Activated naive CD4-positive, alpha-beta T cell treated with anti-CD3 and anti-CD28 coated beads for 36 hours (primary cell): Measurements from ENCODE around the gene GID8. TPM values are rescaled to one million over a fixed set of nuclear protein-coding genes. Genes with fewer than 3 reads are reported as not detected.
"Not testable (repeated sequence)": the region's sequence is repeated elsewhere in the genome, so short reads cannot be mapped to it uniquely, and the experiment has no call there.

ENCODE experiments used
- CTCF ChIA-PET: fragments of 350-600 bp; sonication (Branson Sonifier 250); formaldehyde crosslinking; loops from one replicate; lab custom pipeline; 2021; ENCODE audit warnings: antibody characterized with exemption; lab: Charles Lee
- DNase-seq: peaks from one replicate; pipeline ENCODE4 v3.0.0-alpha.2; 2020
- H3K27ac Mint-ChIP-seq: one replicate; pipeline ENCODE4 v1.8.0; 2021; ENCODE audit warnings: mild to moderate bottlenecking, mixed read lengths
- H3K27me3 Mint-ChIP-seq: one replicate; pipeline ENCODE4 v1.8.0; 2021; ENCODE audit warnings: low read depth, mixed read lengths
- H3K36me3 Mint-ChIP-seq: one replicate; pipeline ENCODE4 v1.8.0; 2021; ENCODE audit warnings: low read depth, mixed read lengths
- H3K4me1 Mint-ChIP-seq: one replicate; pipeline ENCODE4 v1.8.0; 2021; ENCODE audit warnings: low read depth, mixed read lengths
- H3K4me3 Mint-ChIP-seq: one replicate; pipeline ENCODE4 v1.8.0; 2021; ENCODE audit warnings: mild to moderate bottlenecking, moderate library complexity, mixed read lengths
- H3K9me3 Mint-ChIP-seq: one replicate; pipeline ENCODE4 v1.8.0; 2021; ENCODE audit warnings: mixed read lengths
- intact Hi-C: fragments of 100-400 bp; cut with micrococcal nuclease; formaldehyde crosslinking; loops from one replicate; pipeline ENCODE4 v1.15.1; 2023
- total RNA-seq, 2 experiments: library from RNA; stranded (reverse); gene quantifications; one replicate each; pipeline ENCODE4 v1.2.3, GENCODE V29; 2021

Gene GID8
- total RNA-seq, 2 experiments from 2014 or later = 32.7 to 34.0 TPM

GRCh38 chr20:62916703-62917476 is 21.1 kb upstream of the GID8 start:
- Mint-ChIP-seq H3K27me3 (no peaks in the 10 kb centered on the region), H3K9me3 (no peaks in the 10 kb centered on the region), H3K4me3 (peak overlapping the region; percentile 16), H3K4me1 (peaks cover 72% of the 10 kb centered on the region), H3K27ac (peak overlapping the region; percentile 36), H3K36me3 (peaks cover 14% of the 10 kb centered on the region)
- no peak for DNase-seq
- intact Hi-C loops = no loop called here
- CTCF ChIA-PET = interaction anchor here (1.0 to 4.0 kb wide), 5 partner anchors 8 to 20 kb away, joined by 4 to 34 read pairs (median 15); partner anchors contain the start of gene DIDO1

GRCh38 chr20:62917720-62918119 is 20.2 kb upstream of the GID8 start:
- no peak for DNase-seq
- H3K36me3 Mint-ChIP-seq = peaks cover 14% of the 10 kb centered on the region
- H3K4me3 Mint-ChIP-seq = peak overlapping the region; percentile 65
- peak overlapping the region; percentile 80 for H3K27ac Mint-ChIP-seq
- no peaks in the 10 kb centered on the region for H3K27me3 Mint-ChIP-seq
- intact Hi-C loops = no loop called here
- no peaks in the 10 kb centered on the region for H3K9me3 Mint-ChIP-seq
- H3K4me1 Mint-ChIP-seq = peaks cover 79% of the 10 kb centered on the region
- CTCF ChIA-PET = interaction anchor here (2.8 to 4.0 kb wide), 3 partner anchors 10 to 17 kb away, joined by 15 to 34 read pairs (median 27); partner anchors contain the start of gene DIDO1

DNA sequence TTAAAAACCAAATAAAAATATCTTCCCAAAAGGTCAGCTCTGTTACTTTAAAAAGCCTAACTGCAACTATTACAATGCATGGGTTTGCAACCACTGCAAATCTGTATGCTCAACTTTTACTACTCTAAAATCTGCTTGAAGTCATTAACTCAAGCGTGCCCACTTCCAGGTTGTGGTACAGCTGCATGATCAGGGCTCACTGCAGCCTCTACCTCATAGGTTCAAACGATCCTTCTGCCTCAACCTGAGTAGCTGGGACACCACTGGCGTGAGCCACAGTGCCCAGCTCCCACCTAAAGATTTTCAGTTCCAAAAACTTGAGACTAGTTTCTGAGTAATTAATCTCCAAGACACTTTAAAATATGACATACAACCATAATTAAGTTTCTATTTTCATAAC is 19.8 kb upstream of the GID8 start:
- peak; percentile 56 for DNase-seq
- Mint-ChIP-seq H3K4me1 (peaks cover 83% of the 10 kb centered on the region), H3K27ac (peak overlapping the region; percentile 80), H3K27me3 (no peaks in the 10 kb centered on the region), H3K4me3 (peak overlapping the region; percentile 65), H3K36me3 (peaks cover 11% of the 10 kb centered on the region), H3K9me3 (no peaks in the 10 kb centered on the region)
- CTCF ChIA-PET = interaction anchor here (0.7 to 4.0 kb wide), 4 partner anchors 9 to 55 kb away, joined by 4 to 34 read pairs (median 21); partner anchors contain the start of gene DIDO1
- intact Hi-C loops = no loop called here

GRCh38 chr20:62918831-62919230 is 19.1 kb upstream of the GID8 start:
- Mint-ChIP-seq H3K27ac (peak overlapping the region; percentile 80), H3K9me3 (no peaks in the 10 kb centered on the region), H3K36me3 (peaks cover 11% of the 10 kb centered on the region), H3K27me3 (no peaks in the 10 kb centered on the region), H3K4me3 (peak overlapping the region; percentile 65), H3K4me1 (peaks cover 89% of the 10 kb centered on the region)
- CTCF ChIA-PET = interaction anchor here (0.7 to 4.0 kb wide), 5 partner anchors 9 to 54 kb away, joined by 4 to 34 read pairs (median 15); partner anchors contain the start of gene DIDO1
- intact Hi-C loops = no loop called here
- peak; percentile 79 for DNase-seq

DNA sequence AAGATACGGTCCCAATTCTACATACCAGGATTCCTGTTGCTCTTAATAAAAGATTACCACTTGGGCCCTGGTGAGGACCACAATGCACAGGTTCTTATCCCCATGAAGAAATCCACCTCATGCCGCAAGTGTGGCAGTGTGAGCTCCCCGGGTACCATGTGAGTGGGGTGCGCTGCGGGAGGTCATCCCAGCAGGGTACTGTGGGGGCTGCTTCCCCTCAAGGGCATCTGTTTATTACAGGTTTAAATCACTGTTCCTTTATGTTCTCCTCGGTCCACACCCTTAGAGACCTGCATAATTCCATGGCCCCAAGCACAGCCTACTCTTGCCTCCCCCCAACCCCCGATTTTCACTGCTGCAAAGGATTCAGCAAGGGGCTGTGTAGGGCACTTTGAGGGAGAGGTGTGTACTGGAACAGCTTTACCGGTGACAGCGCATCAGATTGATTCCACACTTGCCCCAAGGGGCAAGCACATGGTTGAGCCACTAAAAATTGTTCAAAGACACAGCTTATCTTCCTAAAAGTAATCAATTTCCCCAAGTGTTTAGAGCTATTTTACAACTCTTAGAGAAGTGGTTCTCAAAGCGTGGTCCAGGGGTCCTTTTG is 17.8 kb upstream of the GID8 start:
- H3K36me3 Mint-ChIP-seq = peaks cover 12% of the 10 kb centered on the region
- H3K9me3 Mint-ChIP-seq = no peaks in the 10 kb centered on the region
- intact Hi-C loops = no loop called here
- peak overlapping the region; percentile 65 for H3K4me3 Mint-ChIP-seq
- H3K4me1 Mint-ChIP-seq = peaks cover 88% of the 10 kb centered on the region
- peak overlapping the region; percentile 80 for H3K27ac Mint-ChIP-seq
- CTCF ChIA-PET = interaction anchor here (1.7 to 2.8 kb wide), 6 partner anchors 8 to 56 kb away, joined by 5 to 25 read pairs (median 10); partner anchors contain the start of gene DIDO1
- no peak for DNase-seq
- H3K27me3 Mint-ChIP-seq = no peaks in the 10 kb centered on the region

DNA sequence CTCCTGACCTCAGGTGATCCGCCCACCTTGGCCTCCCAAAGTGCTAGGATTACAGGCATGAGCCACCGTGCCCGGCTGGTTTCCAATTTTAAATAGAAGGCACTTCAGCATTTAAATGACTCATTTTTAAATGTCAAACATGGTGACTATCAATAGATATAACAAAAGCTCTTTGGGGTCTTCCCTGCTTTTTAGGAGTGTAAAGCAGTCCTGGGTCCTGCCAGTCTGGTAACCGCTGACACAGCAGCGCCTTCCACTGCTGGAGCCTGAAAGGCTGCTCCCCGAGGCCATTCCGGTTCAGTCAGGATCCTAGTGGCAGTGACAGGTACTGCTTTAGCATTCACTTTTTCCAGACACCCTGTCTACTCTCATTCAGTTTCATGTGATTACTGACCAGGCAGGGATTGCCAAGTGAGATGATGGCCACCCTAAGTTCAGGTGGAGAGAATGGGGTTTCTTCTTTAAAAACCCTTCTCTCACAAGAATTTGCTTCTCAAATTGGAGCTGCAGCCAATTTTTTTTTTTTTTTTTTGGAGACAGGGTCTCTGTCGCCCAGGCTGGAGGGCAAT is 16.7 kb upstream of the GID8 start:
- Mint-ChIP-seq H3K4me1 (peaks cover 78% of the 10 kb centered on the region), H3K36me3 (peaks cover 16% of the 10 kb centered on the region)
- intact Hi-C loops = loop anchor here (1.0 kb wide), 1 partner anchor 21 kb away; no protein-coding TSS in a partner anchor

GRCh38 chr20:62922451-62922921 is 15.5 kb upstream of the GID8 start:
- DNase-seq = peak; percentile 73
- Mint-ChIP-seq H3K4me3 (peak overlapping the region; percentile 47), H3K4me1 (peaks cover 76% of the 10 kb centered on the region), H3K27me3 (no peaks in the 10 kb centered on the region), H3K27ac (peak overlapping the region; percentile 81), H3K36me3 (peaks cover 9% of the 10 kb centered on the region), H3K9me3 (no peaks in the 10 kb centered on the region)
- intact Hi-C loops = no loop called here
- CTCF ChIA-PET = interaction anchor here (2.0 kb wide), 1 partner anchor 15 kb away, joined by 7 read pairs; no protein-coding TSS in a partner anchor

More for the DNA sequence above, 16.7 kb upstream of the GID8 start:
- Mint-ChIP-seq H3K9me3 (no peaks in the 10 kb centered on the region), H3K4me3 (peak overlapping the region; percentile 60), H3K27me3 (no peaks in the 10 kb centered on the region), H3K27ac (peak overlapping the region; percentile 81)
- DNase-seq = peak; percentile 84
- CTCF ChIA-PET = interaction anchor here (0.6 to 2.8 kb wide), 6 partner anchors 14 to 489 kb away, joined by 3 to 25 read pairs (median 6); partner anchors contain the start of gene GID8

DNA sequence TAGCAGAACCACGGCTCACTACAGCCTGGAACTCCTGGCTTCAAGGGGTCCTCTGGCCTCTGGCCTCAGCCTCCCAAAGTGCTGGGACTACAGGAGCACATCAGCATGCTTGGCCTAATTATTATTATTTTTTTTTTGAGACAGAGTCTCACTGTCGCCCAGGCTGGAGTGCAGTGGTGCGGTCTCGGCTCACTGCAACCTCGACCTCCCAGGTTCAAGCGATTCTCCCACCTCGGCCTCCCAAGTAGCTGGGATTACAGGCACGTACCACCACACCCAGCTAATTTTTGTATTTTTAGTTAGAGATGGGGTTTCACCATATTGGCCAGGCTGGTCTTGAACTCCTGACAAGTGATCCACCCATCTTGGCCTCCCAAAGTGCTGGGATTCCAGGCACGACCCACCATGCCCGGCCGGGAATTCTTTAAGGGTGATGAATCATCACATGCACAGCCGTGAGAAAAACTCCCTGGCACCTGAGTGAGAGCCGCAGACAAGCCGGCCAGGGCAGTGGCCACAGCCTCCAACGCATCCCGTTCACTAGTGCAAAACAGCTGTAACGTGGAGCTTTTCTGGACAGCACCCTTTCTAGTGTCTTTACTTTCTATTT is 14.8 kb upstream of the GID8 start:
- peaks cover 75% of the 10 kb centered on the region for H3K4me1 Mint-ChIP-seq
- intact Hi-C loops = not testable (repeated sequence)

GRCh38 chr20:62923669-62924441 is 14.1 kb upstream of the GID8 start:
- CTCF ChIA-PET = interaction anchor here (1.4 to 2.0 kb wide), 3 partner anchors 8 to 24 kb away, joined by 4 to 7 read pairs (median 5); no protein-coding TSS in a partner anchor
- Mint-ChIP-seq H3K4me1 (peaks cover 74% of the 10 kb centered on the region), H3K36me3 (peaks cover 6% of the 10 kb centered on the region), H3K9me3 (no peaks in the 10 kb centered on the region), H3K27ac (peak overlapping the region; percentile 91), H3K4me3 (peak overlapping the region; percentile 86), H3K27me3 (no peaks in the 10 kb centered on the region)
- no peak for DNase-seq
- intact Hi-C loops = no loop called here

More for the DNA sequence above, 14.8 kb upstream of the GID8 start:
- not testable (repeated sequence) for DNase-seq, H3K36me3 Mint-ChIP-seq, H3K27me3 Mint-ChIP-seq, H3K9me3 Mint-ChIP-seq, H3K4me3 Mint-ChIP-seq
- CTCF ChIA-PET = interaction anchor here (1.7 to 2.0 kb wide), 2 partner anchors 15 to 23 kb away, joined by 5 to 7 read pairs; no protein-coding TSS in a partner anchor
- H3K27ac Mint-ChIP-seq = peak overlapping the region; percentile 81

DNA sequence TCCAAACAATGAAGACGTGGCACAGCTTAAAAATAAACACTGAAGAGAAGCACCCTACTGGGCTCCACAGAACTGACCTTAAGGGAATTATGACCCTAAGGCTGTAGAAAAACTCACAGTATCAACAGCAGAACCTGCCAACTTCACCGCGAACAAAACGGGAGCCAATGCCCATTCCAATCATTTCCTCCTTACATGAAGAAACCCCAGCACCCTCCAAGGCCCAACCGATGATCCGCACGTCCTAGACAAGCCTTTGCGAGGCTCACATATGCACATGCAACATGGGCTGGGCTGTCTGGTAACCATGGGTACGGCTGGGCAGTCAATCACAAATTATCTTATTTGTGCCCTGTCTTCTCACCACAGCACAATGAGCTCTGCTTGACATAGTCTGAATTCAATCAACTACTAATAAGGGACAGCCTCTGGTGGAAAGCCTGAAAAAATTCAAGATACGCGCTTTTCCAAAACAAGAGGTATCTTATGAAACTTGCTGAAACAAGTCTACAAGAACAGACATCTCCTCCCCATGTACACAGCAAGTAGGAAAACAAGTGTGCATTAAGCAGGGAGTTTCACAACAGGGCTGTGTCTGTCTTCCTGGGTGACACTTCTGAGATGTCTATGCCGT is 13.4 kb upstream of the GID8 start:
- Mint-ChIP-seq H3K4me3 (peak overlapping the region; percentile 86), H3K9me3 (no peaks in the 10 kb centered on the region), H3K27ac (peak overlapping the region; percentile 91), H3K4me1 (peaks cover 70% of the 10 kb centered on the region), H3K36me3 (peaks cover 6% of the 10 kb centered on the region), H3K27me3 (no peaks in the 10 kb centered on the region)
- DNase-seq = peak; percentile 47
- intact Hi-C loops = loop anchor here (1.0 kb wide), 1 partner anchor 24 kb away; no protein-coding TSS in a partner anchor
- CTCF ChIA-PET = interaction anchor here (1.4 to 2.0 kb wide), 3 partner anchors 8 to 25 kb away, joined by 4 to 7 read pairs (median 5); no protein-coding TSS in a partner anchor
